HG02610 (cell line): Measurements from ENCODE around the gene PLA2G3.
"Not testable (repeated sequence)": the region's sequence is repeated elsewhere in the genome, so short reads cannot be mapped to it uniquely, and the experiment has no call there.

Source experiments
- ATAC-seq: cut with Tn5 transposase; IDR thresholded peaks from one replicate; pipeline ENCODE4 v1.9.1; 2021; ENCODE audit warnings: mild to moderate bottlenecking, moderate library complexity; ENCODE audit not compliant: unreplicated experiment

The PLA2G3 gene

GRCh38 chr22:31100762-31101525 is 39.4 kb downstream of the PLA2G3 start:
- ATAC-seq: no peak

GRCh38 chr22:31099841-31100761 is 40.2 kb downstream of the PLA2G3 start:
- no peak for ATAC-seq

GRCh38 chr22:31099386-31099785 is 40.9 kb downstream of the PLA2G3 start:
- no peak for ATAC-seq

GRCh38 chr22:31098632-31099110 is 41.6 kb downstream of the PLA2G3 start:
- no peak for ATAC-seq

- no peak for ATAC-seq
Observed at GRCh38 chr22:31097941-31098631, 42.2 kb downstream of the PLA2G3 start.

GRCh38 chr22:31097539-31097938 is 42.8 kb downstream of the PLA2G3 start:
- not testable (repeated sequence) for ATAC-seq

- no peak for ATAC-seq
Observed at GRCh38 chr22:31096657-31097279, 43.5 kb downstream of the PLA2G3 start.

GRCh38 chr22:31095637-31096249 is 44.6 kb downstream of the PLA2G3 start:
- ATAC-seq: no peak

GRCh38 chr22:31094741-31095140 is 45.6 kb downstream of the PLA2G3 start:
- ATAC-seq: no peak

GRCh38 chr22:31094021-31094551 is 46.2 kb downstream of the PLA2G3 start:
- ATAC-seq: no peak

- ATAC-seq: no peak
Observed at GRCh38 chr22:31093086-31093850, 47.0 kb downstream of the PLA2G3 start.

- ATAC-seq: no peak
Observed at GRCh38 chr22:31092161-31092560, 48.1 kb downstream of the PLA2G3 start.

GRCh38 chr22:31091106-31091975 is 49.0 kb downstream of the PLA2G3 start:
- no peak for ATAC-seq

GRCh38 chr22:31090217-31091085 is 49.9 kb downstream of the PLA2G3 start:
- ATAC-seq: no peak

- ATAC-seq: no peak
Observed at GRCh38 chr22:31089160-31090100, 50.9 kb downstream of the PLA2G3 start.
